HT-29 (cell line): Measurements from ENCODE around the gene GHDC. TPM values are rescaled to one million over a fixed set of nuclear protein-coding genes. Genes with fewer than 3 reads are reported as not detected.

Source experiments
- DNase-seq: peaks from one replicate; pipeline ENCODE4 v3.0.0-alpha.2; 2015; ENCODE audit warnings: low spot score
- total RNA-seq: library from RNA; depleted of rRNA; stranded (reverse); fragments of >200 nt; shearing (Covaris generic); gene quantifications from 2 replicates; pipeline ENCODE4 v1.2.3, GENCODE V29; 2014

GHDC gene
- total RNA-seq, 1 experiment from 2014 or later, result 25.6 TPM

DNA sequence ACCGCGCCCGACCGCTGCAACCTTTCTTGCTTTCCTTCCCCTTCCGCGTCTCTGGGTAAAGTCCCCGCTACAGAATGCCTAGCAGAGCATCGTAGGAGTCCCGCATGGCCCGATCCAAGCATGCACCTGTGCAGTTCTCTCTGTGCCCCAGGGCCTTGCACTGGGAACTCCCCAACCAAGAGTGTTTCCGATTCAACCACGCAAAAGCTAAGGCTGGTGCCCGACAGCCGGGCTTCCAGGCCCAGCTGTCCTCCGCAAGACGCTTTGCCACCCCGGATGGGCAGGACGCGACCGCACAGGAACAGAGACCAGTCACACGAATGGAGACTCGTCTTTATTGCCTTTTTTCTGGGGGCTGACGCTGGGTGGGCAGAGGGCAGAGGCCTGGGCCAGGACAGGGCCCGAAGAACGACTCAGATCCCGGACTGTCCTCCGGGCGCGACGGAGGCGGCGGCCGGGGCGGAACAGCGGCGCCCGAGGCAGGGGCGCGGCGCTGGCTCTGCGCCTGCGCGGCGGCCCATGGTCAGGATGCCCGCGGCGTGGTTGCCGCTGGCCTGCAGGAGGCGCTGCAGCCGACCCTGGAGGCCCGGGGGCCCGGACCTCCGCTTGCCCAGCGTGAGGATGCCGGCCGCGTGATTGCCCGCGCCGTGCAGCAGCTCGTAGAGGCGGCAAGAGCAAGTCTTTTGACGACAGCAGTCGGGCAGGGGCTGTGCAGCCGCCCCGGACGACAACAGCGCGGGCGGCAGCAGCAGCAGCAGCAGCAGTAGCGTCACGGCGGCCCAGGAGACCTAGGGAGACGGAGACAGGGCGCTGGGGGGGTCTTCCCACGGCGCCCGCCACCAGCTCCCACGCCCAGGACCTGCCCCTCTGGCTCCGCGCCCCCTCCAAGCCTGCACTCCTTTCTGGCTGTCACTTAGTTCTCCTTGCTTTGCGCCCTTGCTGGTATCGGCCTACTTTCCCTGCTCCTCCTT, 10.3 kb downstream of the GHDC start:
- peak; percentile 63 for DNase-seq

DNA sequence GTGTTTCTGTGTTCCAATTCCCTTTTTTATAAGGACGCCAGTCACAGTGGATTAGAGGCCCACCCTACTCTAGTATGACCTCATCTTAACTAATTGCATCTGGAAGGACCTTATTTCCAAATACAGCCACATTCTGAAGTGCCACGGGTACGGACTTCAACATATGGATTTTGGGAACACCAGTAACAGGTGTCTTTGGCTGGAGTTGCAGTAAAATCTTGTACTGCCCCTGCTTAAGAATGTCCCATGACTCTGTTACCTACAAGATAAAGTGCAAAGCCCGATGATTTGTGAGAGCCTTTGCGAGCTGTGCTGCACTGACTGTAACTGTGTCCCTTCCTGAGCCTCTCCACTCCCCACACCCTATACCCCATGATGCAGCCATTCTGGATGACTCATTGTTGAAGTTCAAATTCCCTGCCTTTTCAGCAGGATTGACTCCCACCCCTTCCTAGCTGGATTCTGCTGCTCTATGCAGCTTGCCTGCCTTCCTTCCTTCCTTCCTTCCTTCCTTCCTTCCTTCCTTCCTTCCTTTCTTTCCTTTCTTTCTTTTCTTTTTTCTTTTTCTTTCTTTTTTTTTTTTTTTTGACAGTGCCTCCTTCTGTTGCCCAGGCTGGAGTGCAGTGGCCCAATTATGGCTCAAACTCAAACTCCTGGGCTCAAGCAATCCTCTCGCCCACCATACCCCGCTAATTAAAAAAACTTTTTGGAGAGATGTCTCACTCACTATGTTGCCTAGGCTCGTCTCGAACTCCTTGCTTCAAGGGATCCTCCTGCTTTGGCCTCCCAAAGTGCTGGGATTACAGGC, 11.2 kb downstream of the GHDC start:
- no peak for DNase-seq

DNA sequence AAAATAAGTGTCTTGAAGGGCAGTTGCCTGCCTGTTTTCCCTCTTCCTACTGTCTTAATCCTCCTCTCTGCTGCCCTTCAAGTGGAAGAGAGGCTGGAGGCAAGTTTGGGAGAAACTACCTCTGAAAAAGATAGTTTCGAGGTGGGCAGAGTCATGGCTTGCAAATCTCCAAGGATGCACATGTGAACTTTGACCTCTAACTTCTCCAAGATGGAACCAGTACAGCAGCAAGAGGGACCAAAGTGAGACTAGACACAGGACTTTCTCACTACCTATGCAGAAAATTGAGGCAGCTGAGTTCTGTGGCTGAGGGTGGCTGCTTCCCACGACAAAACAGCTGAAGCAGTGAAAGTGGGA, 12.5 kb downstream of the GHDC start:
- DNase-seq, result no peak

DNA sequence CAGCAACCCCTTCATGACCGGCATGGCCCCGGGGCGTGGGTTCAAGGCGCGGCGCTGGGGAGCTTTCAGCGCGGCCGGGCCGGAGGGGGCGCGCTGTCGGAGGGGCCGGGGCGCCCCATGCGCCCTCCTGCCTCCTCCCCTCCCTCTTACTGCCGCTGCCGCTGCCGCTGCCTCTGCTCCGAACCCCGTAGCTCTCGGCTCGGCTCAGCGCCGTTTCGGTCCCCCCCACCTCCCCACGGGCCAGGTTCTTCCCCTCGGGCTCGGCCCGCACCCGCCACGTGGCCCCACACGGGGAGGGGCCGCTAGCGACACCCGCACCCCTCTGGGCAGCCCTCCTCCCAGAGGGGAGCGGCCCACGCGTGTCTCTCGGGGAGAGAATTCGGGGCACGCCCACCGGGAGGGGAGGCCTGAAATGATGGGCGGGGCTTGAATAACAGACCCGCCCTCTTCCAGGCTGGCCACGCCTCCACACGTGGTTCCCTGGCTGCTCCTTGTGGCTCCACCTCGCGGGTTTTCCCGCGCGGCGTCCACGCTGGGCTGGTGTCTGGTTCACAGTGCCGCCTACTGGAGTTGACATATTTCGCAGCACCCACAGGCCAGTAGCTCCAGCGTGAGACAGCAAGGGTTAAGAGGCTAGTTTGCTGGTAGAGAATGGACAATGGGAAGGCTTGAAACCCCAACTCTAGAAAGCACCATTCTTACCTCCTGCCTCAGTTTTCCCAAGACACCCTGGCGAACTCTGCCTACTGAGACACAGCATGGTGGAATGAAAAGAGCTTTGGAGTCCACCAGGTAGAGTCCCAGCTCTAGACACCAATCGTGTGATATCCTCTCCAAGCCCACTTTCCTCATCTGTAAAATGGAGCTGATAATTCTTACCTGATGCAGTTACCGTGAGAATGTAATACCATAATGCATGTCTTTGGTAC, 13.1 kb downstream of the GHDC start, which contains the start of gene KCNH4:
Gene KCNH4, minus strand, starts transcription at position 221 of the 929 bp plus-strand sequence. Its CDS starts 197 bp downstream, at position 24.
- peak; percentile 32 for DNase-seq

DNA sequence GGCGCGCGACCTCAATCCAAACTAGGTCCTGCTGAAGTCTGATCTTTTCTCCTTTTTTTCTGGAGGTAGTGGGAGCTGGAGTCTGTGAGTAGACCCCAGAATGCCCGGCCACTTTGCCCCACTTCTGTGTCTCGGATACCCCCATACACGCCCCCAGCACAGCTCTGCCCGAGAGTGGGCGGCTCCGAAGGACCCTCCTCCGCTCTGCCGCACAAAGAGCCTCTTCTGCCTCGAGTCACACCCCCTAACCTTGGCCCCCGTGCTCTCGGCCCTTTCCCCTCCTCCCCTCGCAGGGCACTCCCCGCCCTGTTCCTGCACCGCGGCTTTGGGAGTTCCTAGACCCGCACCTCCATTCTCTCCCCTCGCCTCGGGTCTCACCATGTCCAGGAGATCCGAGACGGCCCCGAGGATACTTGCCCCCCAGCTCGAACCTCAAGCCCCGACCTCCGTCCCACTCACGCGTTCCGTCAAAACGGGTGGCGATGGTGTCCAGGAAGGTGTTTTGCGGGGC, 13.8 kb downstream of the GHDC start:
- DNase-seq, result no peak

DNA sequence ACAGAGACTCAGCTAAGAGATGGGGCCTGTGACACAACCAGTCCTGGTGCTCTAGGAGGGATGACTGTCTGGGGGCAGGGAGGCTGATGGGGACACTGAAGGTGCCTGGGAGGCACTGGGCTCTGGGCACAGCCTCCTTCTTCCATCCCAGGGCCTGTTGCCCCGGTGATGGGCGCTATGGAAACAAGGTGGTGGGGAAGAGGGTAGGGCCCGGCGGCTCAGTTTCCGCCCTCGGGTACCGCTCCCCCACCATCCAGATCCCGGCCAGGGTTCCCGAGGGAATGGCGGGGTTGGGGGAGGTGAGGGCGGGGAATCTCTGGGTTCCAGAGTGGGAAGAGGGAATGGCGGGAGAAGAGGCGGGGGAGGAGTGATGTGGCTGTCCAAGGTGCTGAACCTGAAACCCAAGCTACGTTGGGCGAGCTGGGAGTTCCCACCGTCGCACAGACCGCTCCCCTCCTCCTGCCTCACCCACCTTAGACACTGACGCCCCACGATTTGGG, 14.3 kb downstream of the GHDC start:
- no peak for DNase-seq

DNA sequence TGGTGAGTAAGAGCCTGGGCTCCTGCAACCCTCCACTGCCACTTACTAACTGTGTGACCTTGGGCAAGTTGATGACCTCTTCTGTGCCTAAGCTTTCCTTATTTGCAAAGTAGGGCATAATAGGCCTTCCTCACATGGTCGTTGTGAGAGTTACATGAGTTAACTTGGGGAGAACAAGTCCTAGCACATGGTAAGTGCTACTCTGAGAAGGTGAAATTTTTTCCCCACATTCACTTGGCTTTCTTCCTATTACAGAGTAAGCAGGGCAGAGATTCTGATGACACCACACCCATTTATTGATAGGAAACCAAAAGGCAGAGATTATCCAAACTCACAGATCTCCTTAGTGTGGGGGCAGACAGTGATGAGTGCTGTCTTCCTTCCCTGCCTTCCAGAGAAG, 15.0 kb downstream of the GHDC start:
- DNase-seq, result no peak

DNA sequence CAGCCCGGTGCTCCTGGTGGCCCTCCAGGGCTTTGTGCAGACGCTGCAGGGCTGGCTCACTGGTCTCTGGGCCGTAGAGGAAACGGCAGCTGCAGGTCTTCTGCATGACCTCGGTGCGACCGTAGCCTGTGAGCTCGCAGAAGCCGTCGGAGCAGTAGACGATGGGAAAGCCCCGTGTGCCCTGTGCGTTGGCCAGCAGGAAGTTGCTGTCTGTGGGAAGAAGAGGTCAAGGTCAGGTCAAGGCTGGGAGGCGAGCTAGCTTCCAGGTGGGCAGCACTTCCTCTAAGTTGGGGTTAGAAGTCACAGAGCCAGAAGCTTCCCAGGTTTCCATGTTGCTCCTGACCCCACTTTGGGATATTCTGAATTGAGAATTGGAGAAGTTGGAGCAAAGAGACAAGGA, 15.5 kb downstream of the GHDC start:
- DNase-seq, result no peak

DNA sequence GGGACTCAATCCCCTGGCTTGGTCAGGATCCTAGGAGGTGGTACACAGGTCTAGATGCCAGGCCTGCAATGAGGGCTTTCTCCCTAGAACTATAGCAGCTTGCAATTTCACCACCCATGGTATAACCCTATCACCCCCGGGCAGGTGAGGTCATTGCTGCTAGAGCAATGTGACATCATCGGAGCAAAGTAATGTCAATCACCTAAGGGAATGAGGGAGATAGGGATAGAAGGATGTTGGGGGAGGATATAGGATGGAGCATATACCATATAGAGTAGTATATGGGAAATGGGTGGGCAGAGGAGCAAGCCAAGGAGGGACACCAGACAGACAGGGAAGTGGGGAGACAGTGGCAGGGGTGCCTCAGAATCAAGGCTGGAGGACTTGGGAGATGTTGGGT, 16.6 kb downstream of the GHDC start:
- no peak for DNase-seq

DNA sequence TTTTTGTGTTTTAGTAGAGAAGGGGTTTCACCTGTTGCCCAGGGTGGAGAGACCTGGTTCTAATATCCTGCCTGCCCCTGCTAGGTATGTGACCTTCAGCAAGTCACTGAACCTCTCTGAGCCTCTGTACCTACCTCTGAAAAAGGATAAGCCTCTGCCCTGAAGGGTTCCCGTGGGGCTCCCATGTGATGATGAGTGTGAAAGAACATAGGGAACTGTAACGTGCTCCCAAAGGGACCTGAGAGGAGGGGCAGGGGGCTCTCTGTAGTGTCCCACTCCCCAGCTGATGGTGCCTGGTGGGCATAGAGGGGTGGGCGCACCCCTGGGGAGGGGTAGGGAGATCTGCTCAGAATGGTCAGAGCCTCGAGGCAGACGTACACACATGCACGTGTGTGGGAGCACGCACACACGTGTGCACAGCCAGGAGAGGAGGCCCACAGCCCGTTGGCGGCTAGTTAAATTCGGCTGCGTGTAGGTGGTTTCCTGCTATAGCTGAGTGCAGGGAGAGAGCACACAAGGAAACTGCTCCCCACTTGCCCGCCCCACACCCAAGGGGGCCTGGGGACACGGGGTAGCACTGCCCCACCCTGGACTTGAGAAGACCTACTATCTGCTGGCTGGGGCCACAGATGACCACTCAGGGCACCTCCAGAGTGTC, 20.0 kb downstream of the GHDC start:
- no peak for DNase-seq

DNA sequence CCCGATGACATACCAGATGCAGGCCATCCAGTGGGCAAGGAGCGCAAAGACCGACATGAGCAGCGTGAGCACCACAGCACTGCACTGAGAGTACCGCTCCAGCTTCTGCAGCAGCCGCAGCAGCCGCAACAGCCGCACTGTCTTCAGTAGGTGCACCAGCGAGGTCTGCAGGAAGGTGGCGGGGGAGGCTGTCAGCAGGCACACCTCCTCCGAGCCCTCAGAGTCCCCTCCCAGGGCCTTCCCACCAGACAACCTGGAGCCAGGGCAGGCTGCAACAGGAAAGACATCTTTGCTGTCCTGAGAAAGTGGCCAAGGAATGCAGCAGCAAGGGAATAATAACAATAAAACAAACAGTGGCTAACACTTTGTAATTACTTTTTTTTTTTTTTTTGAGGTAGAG, 22.5 kb downstream of the GHDC start:
- no peak for DNase-seq

DNA sequence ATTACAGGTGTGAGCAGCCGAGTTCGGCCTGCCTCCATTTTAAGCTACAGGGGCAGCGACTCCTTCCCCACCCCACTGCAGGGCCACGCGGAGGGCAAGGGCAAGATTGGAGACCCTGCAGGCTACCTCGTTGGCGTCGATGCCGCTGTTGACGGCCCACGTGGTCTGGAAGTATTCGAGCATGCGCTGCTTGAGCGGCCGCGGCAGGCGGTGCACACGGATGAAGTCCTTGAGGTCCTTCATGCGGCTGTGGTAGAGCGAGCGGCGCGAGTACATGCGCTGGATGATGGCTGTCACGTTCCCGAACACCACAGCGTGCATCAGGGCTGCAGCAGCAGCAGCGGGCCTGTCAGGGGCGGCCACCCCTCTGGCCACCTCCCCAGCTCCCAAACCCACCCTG, 24.9 kb downstream of the GHDC start:
- no peak for DNase-seq

DNA sequence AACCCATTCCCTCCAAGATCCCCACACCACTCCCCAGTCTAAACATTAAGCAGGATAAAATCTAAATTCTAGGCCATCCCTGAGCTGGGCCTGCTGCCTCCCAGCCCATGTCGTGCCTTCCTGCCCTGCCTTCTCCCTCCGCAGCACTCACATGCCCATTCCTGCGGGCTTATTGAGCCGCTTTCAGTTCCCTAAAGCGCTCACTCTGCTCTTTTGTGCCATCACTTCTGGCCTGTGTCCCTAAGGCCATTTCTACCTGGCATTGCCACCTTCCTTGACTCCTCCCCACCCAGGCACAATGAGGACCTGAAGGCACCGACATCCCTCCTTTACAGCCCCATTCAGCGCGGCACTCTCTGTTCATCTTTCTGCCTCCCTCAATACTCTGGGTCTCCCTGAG, 26.5 kb downstream of the GHDC start:
- DNase-seq, result no peak

DNA sequence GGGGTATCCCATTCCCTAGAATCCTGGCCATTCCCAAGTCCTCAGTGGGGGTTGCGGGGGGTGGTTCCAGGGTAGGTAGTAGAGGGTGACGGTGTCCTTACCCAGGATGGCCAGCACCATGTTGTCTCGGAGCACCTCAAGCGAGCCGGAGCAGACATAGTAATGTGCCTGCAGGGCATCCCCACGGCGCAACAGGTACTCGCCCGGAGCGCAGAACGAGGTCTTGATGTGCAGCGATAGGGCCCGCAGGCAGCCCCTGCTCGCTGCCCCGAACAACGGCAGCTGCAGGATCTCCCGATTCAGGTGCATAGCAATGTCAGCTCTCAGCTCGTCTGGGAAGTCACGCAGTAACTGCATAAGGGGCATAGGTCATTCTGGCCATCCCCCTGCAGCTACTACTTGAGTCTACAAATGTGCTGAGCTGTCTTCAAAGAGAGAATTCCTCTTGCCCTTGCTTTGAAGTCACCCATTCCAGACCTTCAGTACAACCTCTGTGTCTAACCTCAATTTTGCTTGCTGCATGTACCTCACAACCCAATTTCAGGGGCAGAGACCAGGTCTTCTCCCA, 28.0 kb downstream of the GHDC start:
- no peak for DNase-seq

DNA sequence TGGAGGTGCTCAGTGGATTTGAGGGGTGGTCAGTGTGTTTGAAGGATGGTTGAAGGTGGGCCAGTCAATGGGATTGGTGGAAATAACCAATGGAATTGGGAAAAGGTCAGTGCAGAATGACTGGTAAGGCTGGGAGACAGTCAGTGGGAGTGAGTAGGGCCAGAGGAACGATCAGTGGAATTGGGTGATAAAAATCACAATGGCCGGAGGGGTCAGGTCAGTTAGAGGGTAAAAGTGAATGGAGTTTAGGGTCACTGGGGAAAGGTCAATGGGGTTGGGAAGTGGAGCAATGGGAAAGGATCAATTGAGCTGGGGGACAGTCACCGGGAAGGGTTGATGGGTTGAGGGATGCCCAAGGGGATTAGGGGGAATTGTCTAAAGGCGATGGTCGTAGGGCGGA, 28.5 kb downstream of the GHDC start:
- DNase-seq, result no peak

DNA sequence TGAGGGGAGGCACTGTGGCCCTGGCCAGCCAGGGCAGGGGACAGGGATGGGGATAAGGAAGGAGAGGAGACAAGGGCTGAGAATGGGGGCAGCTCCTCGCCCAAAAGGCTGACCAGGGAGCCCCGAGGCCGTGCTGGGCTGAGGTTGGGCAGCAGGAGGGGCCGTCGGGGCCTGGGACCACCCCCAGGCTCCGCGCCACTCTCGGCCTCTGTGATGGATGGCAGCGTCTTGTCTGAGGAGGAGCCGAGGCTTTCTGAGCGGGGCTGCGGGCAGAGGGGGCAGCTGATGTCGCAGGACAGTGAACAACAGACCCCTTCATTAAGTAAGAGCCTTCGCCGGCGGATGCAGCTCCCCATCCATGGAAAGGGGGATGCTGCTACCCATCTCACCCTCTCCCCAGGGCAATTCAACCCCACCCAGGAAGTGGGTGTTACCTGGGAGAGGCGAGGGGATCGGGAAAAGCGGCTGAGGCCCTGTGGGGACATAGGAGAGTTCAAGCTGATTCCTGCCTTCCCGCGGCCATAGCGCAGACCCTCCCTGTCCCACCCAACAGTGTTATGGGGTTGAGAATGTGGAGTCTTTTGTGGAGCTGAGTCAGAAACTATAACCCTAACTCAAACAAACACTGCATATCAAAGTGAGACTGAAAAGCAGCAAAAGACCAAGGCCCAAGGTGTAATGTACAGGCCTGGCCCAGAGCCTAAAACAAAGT, 30.4 kb downstream of the GHDC start:
- peak; percentile 36 for DNase-seq

DNA sequence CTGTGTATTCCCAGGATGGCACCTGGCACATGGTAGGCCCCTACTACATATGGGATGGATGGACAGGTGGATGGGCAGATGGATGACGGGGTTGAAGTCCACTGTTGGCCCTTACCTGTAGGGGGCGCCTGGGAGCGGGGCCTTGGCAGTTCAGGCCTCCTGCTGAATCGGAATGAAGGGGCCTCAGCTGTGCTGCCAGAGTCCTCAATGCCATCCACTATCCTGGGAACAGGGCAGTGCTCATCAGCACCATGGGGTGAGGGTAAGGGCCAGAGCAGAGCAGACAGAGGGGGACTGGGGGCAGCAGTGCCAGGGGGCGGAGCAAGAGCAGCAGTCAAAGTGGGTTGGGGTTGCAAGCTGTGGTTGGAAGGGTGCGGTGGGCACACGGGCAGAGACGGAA, 31.2 kb downstream of the GHDC start:
- DNase-seq, result peak; percentile 39

DNA sequence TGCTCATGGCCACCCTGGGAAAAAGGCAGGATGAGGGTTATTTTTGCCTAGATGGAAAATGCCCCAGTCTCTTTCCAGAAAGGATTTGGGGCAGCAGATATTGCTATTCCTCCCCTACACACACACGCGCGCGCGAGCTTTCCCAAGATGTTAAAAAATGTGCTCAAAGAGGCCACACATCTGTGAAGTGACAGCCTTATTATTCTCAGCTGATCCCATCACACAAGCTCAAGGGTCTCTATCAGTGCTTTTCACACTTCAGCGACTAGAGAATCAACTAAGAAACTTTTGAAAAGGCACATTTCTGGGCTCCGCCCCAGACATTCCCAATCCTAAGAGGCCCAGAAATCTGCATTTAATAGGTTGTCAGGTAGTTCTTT, 33.8 kb downstream of the GHDC start:
- DNase-seq, result no peak

DNA sequence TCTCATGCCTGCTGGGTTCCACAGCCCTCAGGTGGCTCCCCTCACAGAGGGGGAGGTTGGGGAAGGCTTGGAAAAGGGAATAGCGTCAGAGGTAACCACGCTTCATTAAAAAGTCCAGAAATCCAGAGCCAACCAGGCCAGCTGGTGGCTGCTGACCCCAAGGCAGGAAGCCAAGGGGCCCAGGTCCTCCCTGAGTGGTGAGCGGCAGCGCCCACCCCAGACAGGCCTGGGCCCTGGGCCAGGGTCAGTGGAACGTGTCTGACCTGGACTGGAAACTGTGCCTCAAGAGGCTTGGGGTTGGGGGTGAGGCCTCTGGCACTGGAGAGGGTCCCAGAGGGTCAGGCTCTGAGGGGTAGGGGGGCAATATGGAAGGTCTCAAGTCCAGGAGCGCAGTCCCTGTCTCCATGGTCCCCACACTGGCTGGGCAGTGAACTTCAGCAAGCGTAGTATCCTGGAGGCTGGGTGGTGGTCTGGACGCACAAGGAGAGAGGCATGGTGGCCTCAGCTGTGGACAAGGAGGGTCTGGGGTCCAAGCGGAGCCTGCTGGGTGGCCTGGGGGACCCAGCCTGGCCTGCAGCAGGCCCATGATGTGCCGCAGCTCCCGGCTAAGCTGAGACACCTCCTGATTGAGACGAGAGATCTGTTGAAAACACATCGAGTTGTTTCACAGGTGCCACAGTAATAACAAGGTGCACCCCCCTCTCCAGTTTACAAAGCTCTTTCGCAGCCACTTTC, 34.3 kb downstream of the GHDC start:
- no peak for DNase-seq
